Measurements from ENCODE around the gene PTCD3.

GRCh38 chr2:86186431-86186830 lies 80.4 kb downstream of the PTCD3 start:
- TF ChIP-seq CTCF (IDR thresholded peaks at IDR 0.05) (no peak), POLR2A (IDR thresholded peaks at IDR 0.05) (no peak)
